Calu3 (cell line): Measurements from ENCODE around the gene ENHO. TPM values are rescaled to one million over a fixed set of nuclear protein-coding genes. Genes with fewer than 3 reads are reported as not detected.

Source experiments
- BruUV-seq: library from RNA; stranded (reverse); fragments of 400-500 nt; replicated peaks from 2 replicates; lab custom pipeline; 2021; lab: Mats Ljungman, UMichigan
- CTCF ChIA-PET: fragments of 300-600 bp; sonication (Branson Sonifier 250); formaldehyde crosslinking; loops from one replicate; lab custom pipeline; 2022; ENCODE audit warnings: antibody characterized with exemption; lab: Charles Lee
- DNase-seq: peaks from one replicate; pipeline ENCODE4 v3.0.0; 2022
- H3K27ac Mint-ChIP-seq: one replicate; pipeline ENCODE4 v1.8.0; 2022; ENCODE audit warnings: mixed read lengths; ENCODE audit not compliant: unreplicated experiment
- H3K27me3 Mint-ChIP-seq: one replicate; pipeline ENCODE4 v1.8.0; 2022; ENCODE audit warnings: mixed read lengths; ENCODE audit not compliant: unreplicated experiment
- H3K36me3 Mint-ChIP-seq: one replicate; pipeline ENCODE4 v1.8.0; 2022; ENCODE audit warnings: mild to moderate bottlenecking, moderate library complexity, mixed read lengths; ENCODE audit not compliant: insufficient read depth, unreplicated experiment
- H3K4me1 Mint-ChIP-seq: one replicate; pipeline ENCODE4 v1.8.0; 2022; ENCODE audit warnings: mild to moderate bottlenecking, low read depth, mixed read lengths; ENCODE audit not compliant: unreplicated experiment
- H3K4me3 Mint-ChIP-seq: one replicate; pipeline ENCODE4 v1.8.0; 2022; ENCODE audit warnings: mild to moderate bottlenecking, low read depth, moderate library complexity, mixed read lengths; ENCODE audit not compliant: unreplicated experiment
- H3K9me3 Mint-ChIP-seq: one replicate; pipeline ENCODE4 v1.8.0; 2022; ENCODE audit warnings: low read depth, mixed read lengths; ENCODE audit not compliant: unreplicated experiment
- CTCF ChIP-seq: fragments of 200-600 bp; IDR thresholded peaks from one replicate; pipeline ENCODE4 v1.8.0; 2022; ENCODE audit warnings: antibody characterized with exemption; ENCODE audit not compliant: unreplicated experiment
- intact Hi-C: fragments of 100-400 bp; cut with micrococcal nuclease; formaldehyde crosslinking; loops from one replicate; pipeline ENCODE4 v1.10.0; 2022; ENCODE audit not compliant: unreplicated experiment
- total RNA-seq: library from RNA; stranded (reverse); gene quantifications from 2 replicates; pipeline ENCODE4 v1.2.3, GENCODE V29; 2022

ENHO gene
- total RNA-seq, 1 experiment from 2014 or later: not detected

DNA sequence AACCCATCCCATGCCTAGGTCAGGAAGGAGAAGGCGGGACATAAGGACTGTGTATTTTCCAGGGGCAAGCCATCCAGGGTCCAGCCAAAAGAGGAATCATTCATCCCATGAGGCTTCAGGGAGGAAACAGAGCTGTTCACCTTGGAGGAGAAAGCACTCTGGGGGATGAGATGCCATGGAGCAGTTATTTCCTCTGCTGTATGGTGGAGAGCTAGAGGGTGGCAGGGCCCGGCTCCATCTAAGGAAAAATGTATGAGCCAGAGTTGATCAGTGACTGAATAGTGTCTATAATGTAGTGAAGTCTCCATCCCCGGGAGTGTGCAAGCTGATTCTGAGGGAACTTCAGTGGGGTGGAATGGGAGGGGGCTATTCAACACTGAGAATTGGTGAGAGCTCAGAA lies 8.0 kb downstream of the ENHO start:
- no peaks in the 10 kb centered on the region for H3K4me1 Mint-ChIP-seq
- H3K4me3 Mint-ChIP-seq: no peak overlapping the region
- TF ChIP-seq CTCF: no peak
- intact Hi-C loops: no loop called here
- H3K36me3 Mint-ChIP-seq: no peaks in the 10 kb centered on the region
- peaks cover 75% of the 10 kb centered on the region for H3K27me3 Mint-ChIP-seq
- no TSS peak for BruUV-seq
- H3K9me3 Mint-ChIP-seq: no peaks in the 10 kb centered on the region
- H3K27ac Mint-ChIP-seq: no peak overlapping the region
- CTCF ChIA-PET: no interaction called here
- no peak for DNase-seq

- intact Hi-C loops: no loop called here
- CTCF ChIA-PET: no interaction called here
- H3K4me1 Mint-ChIP-seq: no peaks in the 10 kb centered on the region
- H3K9me3 Mint-ChIP-seq: no peaks in the 10 kb centered on the region
- no peak overlapping the region for H3K27ac Mint-ChIP-seq
- H3K27me3 Mint-ChIP-seq: peaks cover 75% of the 10 kb centered on the region
- H3K4me3 Mint-ChIP-seq: no peak overlapping the region
- DNase-seq: no peak
- BruUV-seq: no TSS peak
- no peaks in the 10 kb centered on the region for H3K36me3 Mint-ChIP-seq
- TF ChIP-seq CTCF: no peak
Measured at GRCh38 chr9:34514401-34514800, 8.4 kb downstream of the ENHO start.

- TF ChIP-seq CTCF: no peak
- Mint-ChIP-seq H3K4me1 (no peaks in the 10 kb centered on the region), H3K36me3 (no peaks in the 10 kb centered on the region), H3K9me3 (no peaks in the 10 kb centered on the region), H3K27ac (no peak overlapping the region), H3K27me3 (peaks cover 75% of the 10 kb centered on the region), H3K4me3 (no peak overlapping the region)
- intact Hi-C loops: no loop called here
- no TSS peak for BruUV-seq
- CTCF ChIA-PET: no interaction called here
- no peak for DNase-seq
Measured at GRCh38 chr9:34513567-34514214, 9.1 kb downstream of the ENHO start.

DNA sequence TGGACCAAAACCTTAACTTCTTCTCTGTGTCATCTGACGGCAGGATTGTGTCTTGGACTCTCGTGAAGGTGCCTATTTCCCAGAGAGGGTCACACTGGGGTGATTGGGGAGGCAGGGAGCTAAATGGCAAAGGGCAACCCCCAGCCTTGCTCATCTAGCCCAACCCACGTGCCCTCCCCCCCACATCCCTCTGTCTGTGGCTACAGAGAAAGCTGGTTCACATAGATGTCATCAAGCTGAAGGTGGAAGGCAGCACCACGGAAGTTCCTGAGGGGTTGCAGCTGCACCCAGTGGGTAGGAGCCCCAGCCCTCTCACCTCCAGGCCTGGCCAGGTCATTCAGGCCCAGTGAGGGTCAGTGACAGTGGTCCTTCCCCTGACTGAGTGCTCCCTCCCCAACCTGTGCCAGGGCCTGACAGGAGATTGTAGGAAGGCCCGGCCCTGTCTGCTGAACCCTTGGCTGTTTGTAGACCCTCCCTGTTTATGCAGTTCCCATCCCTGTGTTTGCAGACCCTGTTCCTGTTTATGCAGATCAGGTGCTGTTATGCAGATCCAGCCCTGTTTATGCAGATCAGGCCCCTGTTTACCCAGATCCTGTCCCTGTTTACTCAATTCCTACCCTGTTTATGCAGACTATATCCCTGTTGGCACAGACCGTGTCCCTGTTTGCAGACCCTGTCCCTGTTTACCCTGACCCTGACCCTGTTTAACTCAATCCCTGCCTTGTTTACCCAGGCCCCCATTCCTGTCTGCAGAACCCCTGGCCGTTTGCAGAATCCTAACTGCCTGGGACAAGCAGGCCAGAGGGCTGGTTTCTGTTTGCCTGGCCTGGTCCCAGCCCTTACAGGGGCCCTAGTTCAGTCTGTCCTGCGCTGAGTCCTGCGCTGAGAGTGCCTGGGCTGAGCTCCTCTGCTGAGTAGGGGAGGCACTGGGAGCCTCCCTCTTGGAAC lies 10.4 kb downstream of the ENHO start:
- BruUV-seq: no TSS peak
- Mint-ChIP-seq H3K4me3 (no peak overlapping the region), H3K27ac (no peak overlapping the region), H3K27me3 (peaks cover 82% of the 10 kb centered on the region), H3K4me1 (no peaks in the 10 kb centered on the region), H3K9me3 (no peaks in the 10 kb centered on the region), H3K36me3 (no peaks in the 10 kb centered on the region)
- CTCF ChIA-PET: interaction anchor here (0.6 kb wide), 1 partner anchor 471 kb away, joined by 3 read pairs; no protein-coding TSS in a partner anchor
- no peak for TF ChIP-seq CTCF
- no peak for DNase-seq
- intact Hi-C loops: no loop called here
